Psoas muscle (tissue), 8 donors: ENCODE measurements around the gene TRRAP. TPM values are rescaled to one million over a fixed set of nuclear protein-coding genes. Genes with fewer than 3 reads are reported as not detected.
"Not testable (repeated sequence)": the region's sequence is repeated elsewhere in the genome, so short reads cannot be mapped to it uniquely, and the experiment has no call there.

Source experiments
- ATAC-seq, 4 donors: fragments of 200-7000 bp; cut with Tn5 transposase; one replicate each; pipeline ENCODE4 v1.9.1; 2020; ENCODE audit warnings: moderate library complexity in 3 of 4, mild to moderate bottlenecking in 2 of 4
- DNase-seq, 2 donors: peaks; one replicate each; pipeline ENCODE4 v3.0.0-alpha.2; 2020
- H3K27ac ChIP-seq: fragments of 200-600 bp; one replicate; pipeline ENCODE4 v1.8.0; 2022
- H3K27me3 ChIP-seq, 3 donors: fragments of 200-600 bp in 1 of 3; one replicate each; pipeline versions ENCODE4 v1.6.1 to v1.8.0; 2013 to 2022; ENCODE audit warnings: low read length in 2 of 3, mild to moderate bottlenecking in 2 of 3, moderate library complexity in 1 of 3; ENCODE audit not compliant: insufficient read depth in 3 of 3
- H3K36me3 ChIP-seq, 2 donors: fragments of 200-600 bp in 1 of 2; one replicate each; pipeline versions ENCODE4 v1.6.1 to v1.8.0; 2013 to 2022; ENCODE audit warnings: low read depth in 1 of 2, mild to moderate bottlenecking in 1 of 2, moderate library complexity in 1 of 2; ENCODE audit not compliant: insufficient read depth in 1 of 2
- H3K4me1 ChIP-seq: fragments of 200-600 bp; one replicate; pipeline ENCODE4 v1.8.0; 2022
- H3K4me3 ChIP-seq: fragments of 200-600 bp; one replicate; pipeline ENCODE4 v1.8.0; 2022; ENCODE audit warnings: mild to moderate bottlenecking
- H3K9me3 ChIP-seq: fragments of 200-600 bp; one replicate; pipeline ENCODE4 v1.8.0; 2022
- WGBS, 3 donors: extraction: QIAGEN DNeasy Blood & Tissue Kit; methylation state at CpG; one replicate each; pipeline versions ENCODE4 v1.1.6 to v1.1.7; 2013; 5-methylcytosine and 5-hydroxymethylcytosine counted together
- intact Hi-C, 2 donors: fragments of 100-400 bp; cut with DNase I; formaldehyde crosslinking; loops; one replicate each; pipeline versions ENCODE4 v1.11.0 to v1.14.2; 2022
- polyA plus RNA-seq, 3 donors: library from polyadenylated mRNA; stranded (reverse); fragments of 200-250 nt; gene quantifications; one replicate each; pipeline ENCODE4 v1.2.3, GENCODE V29; 2013
- total RNA-seq, 4 donors: library from RNA; stranded (reverse); fragmentation: NEBNext Ultra II Directional in 2 of 4; extraction: Animal tissue kit (Norgen Biotek cat#: 25700) in 2 of 4; gene quantifications; one replicate each; pipeline versions ENCODE4 v1.2.1 to v1.2.4, GENCODE V29; 2021 to 2023
- TF ChIP-seq, protein P1 (sequence below): fragments of 200-600 bp; IDR thresholded peaks from one replicate; pipeline ENCODE4 v1.8.0; 2022; ENCODE audit warnings: antibody characterized with exemption
- donor health status: healthy with polysubstance abuse.
- donor health status: DM: no; HTN: no; CAD: no; lungs with moderate emphysema.
- donor health status: Bipolar disorder and iron deficiency.
- donor health status: healthy.
- donor health status: DM: yes; HTN: yes; CAD: no.
- donor health status: DM: no; HTN: no; CAD: no.
- donor health status: DM: no; HTN: no; CAD: no.
- donor health status: DM: yes; HTN: yes; CAD: no.

TRRAP gene
- total and polyA plus RNA-seq, 7 donors = 3.8 to 21.3 (median 13.3) TPM

- WGBS, 3 donors = 67 to 70% (median 68%) methylated on average over 4 of the region's 4 CpGs
- DNase-seq = no peak
- H3K9me3 ChIP-seq = no peaks in the 10 kb centered on the region
- no peaks in the 10 kb centered on the region for H3K36me3 ChIP-seq
- no peak overlapping the region for H3K27ac ChIP-seq
- H3K4me3 ChIP-seq = no peak overlapping the region
- ATAC-seq = no peak
- no peaks in the 10 kb centered on the region for H3K4me1 ChIP-seq
- TF ChIP-seq, protein P1, sequence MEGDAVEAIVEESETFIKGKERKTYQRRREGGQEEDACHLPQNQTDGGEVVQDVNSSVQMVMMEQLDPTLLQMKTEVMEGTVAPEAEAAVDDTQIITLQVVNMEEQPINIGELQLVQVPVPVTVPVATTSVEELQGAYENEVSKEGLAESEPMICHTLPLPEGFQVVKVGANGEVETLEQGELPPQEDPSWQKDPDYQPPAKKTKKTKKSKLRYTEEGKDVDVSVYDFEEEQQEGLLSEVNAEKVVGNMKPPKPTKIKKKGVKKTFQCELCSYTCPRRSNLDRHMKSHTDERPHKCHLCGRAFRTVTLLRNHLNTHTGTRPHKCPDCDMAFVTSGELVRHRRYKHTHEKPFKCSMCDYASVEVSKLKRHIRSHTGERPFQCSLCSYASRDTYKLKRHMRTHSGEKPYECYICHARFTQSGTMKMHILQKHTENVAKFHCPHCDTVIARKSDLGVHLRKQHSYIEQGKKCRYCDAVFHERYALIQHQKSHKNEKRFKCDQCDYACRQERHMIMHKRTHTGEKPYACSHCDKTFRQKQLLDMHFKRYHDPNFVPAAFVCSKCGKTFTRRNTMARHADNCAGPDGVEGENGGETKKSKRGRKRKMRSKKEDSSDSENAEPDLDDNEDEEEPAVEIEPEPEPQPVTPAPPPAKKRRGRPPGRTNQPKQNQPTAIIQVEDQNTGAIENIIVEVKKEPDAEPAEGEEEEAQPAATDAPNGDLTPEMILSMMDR = no peak
- intact Hi-C loops = loop anchor here (1.0 to 2.0 kb wide), 2 partner anchors 407 to 410 kb away; no protein-coding TSS in a partner anchor
- H3K27me3 ChIP-seq = peaks cover 0 to 4% (median 3%) of the 10 kb centered on the region in 3 donors
Observed at GRCh38 chr7:98840722-98841121, 37.6 kb upstream of the TRRAP start.

- Histone ChIP-seq H3K27me3 (peaks cover 0 to 4% (median 3%) of the 10 kb centered on the region in 3 donors), H3K27ac (no peak overlapping the region), H3K4me1 (no peaks in the 10 kb centered on the region), H3K4me3 (no peak overlapping the region), H3K9me3 (no peaks in the 10 kb centered on the region), H3K36me3 (no peaks in the 10 kb centered on the region)
- peak; percentile 66 to 74 for DNase-seq
- intact Hi-C loops = loop anchor here in 1 of 2 donors (2.0 kb wide), 1 partner anchor 411 kb away; no protein-coding TSS in a partner anchor
- ATAC-seq = peak; percentile 73 to 80 (median 76)
- WGBS, 3 donors = 38 to 49% (median 41%) methylated on average over 11 of the region's 11 CpGs
- TF ChIP-seq, protein P1 = peak; percentile 96
Observed at GRCh38 chr7:98841179-98841997, 36.9 kb upstream of the TRRAP start.

- H3K4me3 ChIP-seq, H3K27me3 ChIP-seq, H3K9me3 ChIP-seq, H3K4me1 ChIP-seq, ATAC-seq, DNase-seq, H3K36me3 ChIP-seq, intact Hi-C loops, H3K27ac ChIP-seq: not testable (repeated sequence)
- WGBS, 3 donors = 82 to 96% (median 85%) methylated on average over 2 of the region's 2 CpGs
Observed at GRCh38 chr7:98842552-98842951, 35.8 kb upstream of the TRRAP start.

- H3K27ac ChIP-seq = no peak overlapping the region
- H3K4me1 ChIP-seq = no peaks in the 10 kb centered on the region
- DNase-seq = no peak
- intact Hi-C loops = no loop called here
- peaks cover 0 to 2% (median 0%) of the 10 kb centered on the region in 3 donors for H3K27me3 ChIP-seq
- no peak for ATAC-seq
- TF ChIP-seq, protein P1 = no peak
- 90 to 93% (median 92%) methylated on average over 3 of the region's 3 CpGs for WGBS, 3 donors
- H3K36me3 ChIP-seq = no peaks in the 10 kb centered on the region
- H3K4me3 ChIP-seq = no peak overlapping the region
- H3K9me3 ChIP-seq = peaks cover 5% of the 10 kb centered on the region
Observed at GRCh38 chr7:98848918-98849317, 29.4 kb upstream of the TRRAP start.

DNA sequence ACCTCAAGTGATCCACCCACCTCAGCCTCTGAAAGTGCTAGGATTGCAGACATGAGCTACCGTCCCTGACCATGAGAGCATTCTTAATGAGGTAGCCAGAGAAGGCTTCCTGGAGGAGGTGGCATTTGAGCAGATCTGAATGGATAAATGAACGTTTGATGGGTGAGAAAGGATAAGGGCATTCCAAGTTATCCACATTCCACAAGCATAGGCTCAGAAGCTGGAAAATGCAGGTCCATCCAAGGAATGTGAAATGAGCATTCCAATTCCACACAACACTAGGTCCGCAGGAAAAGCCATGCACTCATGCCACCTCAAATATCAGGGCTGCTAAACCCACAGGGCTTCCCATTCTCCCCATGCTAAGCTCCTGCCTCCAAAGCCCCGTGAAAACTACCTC is 25.5 kb upstream of the TRRAP start:
- no peaks in the 10 kb centered on the region for H3K4me1 ChIP-seq
- H3K9me3 ChIP-seq = peaks cover 5% of the 10 kb centered on the region
- DNase-seq (no peak), ATAC-seq (no peak)
- H3K27me3 ChIP-seq = peaks cover 0 to 4% (median 0%) of the 10 kb centered on the region in 3 donors
- no peak overlapping the region for H3K4me3 ChIP-seq
- WGBS, 3 donors = 51 to 55% (median 55%) methylated on average over 4 of the region's 4 CpGs
- no peaks in the 10 kb centered on the region for H3K36me3 ChIP-seq
- no peak overlapping the region for H3K27ac ChIP-seq
- TF ChIP-seq, protein P1 = no peak
- intact Hi-C loops = no loop called here
